Measurements from ENCODE around the gene MKLN1. TPM values are rescaled to one million over a fixed set of nuclear protein-coding genes. Genes with fewer than 3 reads are reported as not detected.

The MKLN1 gene
- total RNA-seq, 1 donor from 2014 or later = 55.9 TPM

DNA sequence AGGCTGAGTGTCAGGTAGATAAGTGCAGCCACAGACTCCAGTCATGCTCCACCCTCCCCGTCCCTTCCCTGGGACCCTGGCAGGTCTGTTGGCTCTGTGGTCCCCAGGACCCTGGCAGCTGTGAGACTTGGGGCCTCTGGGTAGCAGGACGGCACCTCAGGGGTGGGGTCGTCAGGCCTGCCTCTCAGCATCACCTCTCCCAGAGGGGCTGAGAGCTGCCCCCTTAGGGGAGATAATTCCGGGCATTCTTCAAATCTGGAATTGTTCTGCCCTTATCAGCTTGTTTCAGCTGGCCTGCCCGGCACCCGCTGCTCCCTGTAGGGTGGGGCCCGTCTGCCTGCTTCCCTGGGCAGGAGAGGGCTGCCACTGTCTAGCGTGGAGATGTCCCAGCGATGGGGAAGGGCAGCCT is 205.5 kb downstream of the MKLN1 start:
- DNase-seq (ENCODE audit: low spot score, unreplicated experiment) = no peak
- Mint-ChIP-seq H3K4me1 (ENCODE audit: low read depth) (no peaks in the 10 kb centered on the region), H3K27me3 (no peaks in the 10 kb centered on the region), H3K4me3 (ENCODE audit: low read depth) (no peak overlapping the region), H3K36me3 (ENCODE audit: insufficient read depth) (no peaks in the 10 kb centered on the region), H3K27ac (no peak overlapping the region), H3K9me3 (ENCODE audit: low read depth) (no peaks in the 10 kb centered on the region)
- TF ChIP-seq CTCF (IDR thresholded peaks at IDR 0.05; ENCODE audit: unreplicated experiment) = no peak

- H3K27ac Mint-ChIP-seq = no peak overlapping the region
Measured at GRCh38 chr7:131533566-131534561, 206.2 kb downstream of the MKLN1 start.

GRCh38 chr7:131536361-131536849 is 208.7 kb downstream of the MKLN1 start:
- no peaks in the 10 kb centered on the region for H3K9me3 Mint-ChIP-seq (ENCODE audit: low read depth)
- H3K4me3 Mint-ChIP-seq (ENCODE audit: low read depth) = no peak overlapping the region
- no peak for DNase-seq (ENCODE audit: low spot score, unreplicated experiment)
- TF ChIP-seq CTCF (IDR thresholded peaks at IDR 0.05; ENCODE audit: unreplicated experiment) = no peak
- no peak overlapping the region for H3K27ac Mint-ChIP-seq
- no peaks in the 10 kb centered on the region for H3K36me3 Mint-ChIP-seq (ENCODE audit: insufficient read depth)
- peaks cover 11% of the 10 kb centered on the region for H3K4me1 Mint-ChIP-seq (ENCODE audit: low read depth)
- H3K27me3 Mint-ChIP-seq = no peaks in the 10 kb centered on the region

More at GRCh38 chr7:131533566-131534561, 206.2 kb downstream of the MKLN1 start:
- no peaks in the 10 kb centered on the region for H3K4me1 Mint-ChIP-seq (ENCODE audit: low read depth)
- no peak overlapping the region for H3K4me3 Mint-ChIP-seq (ENCODE audit: low read depth)
- no peak for TF ChIP-seq CTCF (IDR thresholded peaks at IDR 0.05; ENCODE audit: unreplicated experiment)
- H3K36me3 Mint-ChIP-seq (ENCODE audit: insufficient read depth) = no peaks in the 10 kb centered on the region
- no peak for DNase-seq (ENCODE audit: low spot score, unreplicated experiment)
- no peaks in the 10 kb centered on the region for H3K9me3 Mint-ChIP-seq (ENCODE audit: low read depth)
- H3K27me3 Mint-ChIP-seq = no peaks in the 10 kb centered on the region

GRCh38 chr7:131537571-131537978 is 209.9 kb downstream of the MKLN1 start:
- Mint-ChIP-seq H3K27ac (no peak overlapping the region), H3K36me3 (ENCODE audit: insufficient read depth) (no peaks in the 10 kb centered on the region)

More at GRCh38 chr7:131537571-131537978, 209.9 kb downstream of the MKLN1 start:
- Mint-ChIP-seq H3K27me3 (no peaks in the 10 kb centered on the region), H3K9me3 (ENCODE audit: low read depth) (no peaks in the 10 kb centered on the region), H3K4me1 (ENCODE audit: low read depth) (peaks cover 13% of the 10 kb centered on the region), H3K4me3 (ENCODE audit: low read depth) (no peak overlapping the region)
- DNase-seq (ENCODE audit: low spot score, unreplicated experiment) = no peak
- no peak for TF ChIP-seq CTCF (IDR thresholded peaks at IDR 0.05; ENCODE audit: unreplicated experiment)

All from progenitor cell of endocrine pancreas (in vitro differentiated cells).